ENCODE data around the gene PEMT.

GRCh38 chr17:17580662-17581470, 10.6 kb downstream of the PEMT start:
- TF ChIP-seq POLR2A (IDR thresholded peaks at IDR 0.05) (no peak), CTCF (IDR thresholded peaks at IDR 0.05) (no peak)
